Brain microvascular endothelial cell (primary cell): Measurements from ENCODE around the gene C1orf198.

Experiments used
- DNase-seq: peaks from one replicate; pipeline ENCODE4 v3.0.0-alpha.2; 2020
- H3K27ac ChIP-seq: fragments of 250-450 bp; sonication (Bioruptor Pico); 2 replicates; pipeline ENCODE4 v1.5.1; 2020; ENCODE audit warnings: mild to moderate bottlenecking, moderate library complexity
- H3K27me3 ChIP-seq: fragments of 250-450 bp; sonication (Bioruptor Pico); replicated peaks from 2 replicates; pipeline ENCODE4 v1.5.1; 2020; ENCODE audit warnings: mild to moderate bottlenecking
- H3K36me3 ChIP-seq: fragments of 250-450 bp; sonication (Bioruptor Pico); replicated peaks from 2 replicates; pipeline ENCODE4 v1.5.1; 2020; ENCODE audit warnings: mild to moderate bottlenecking
- H3K4me3 ChIP-seq: 2 replicates; pipeline ENCODE4 v1.5.1; 2011; ENCODE audit warnings: low read depth, mild to moderate bottlenecking, control low read depth, low read length, moderate library complexity
- CTCF ChIP-seq: IDR thresholded peaks from 2 replicates; pipeline ENCODE4 v1.5.1; 2011; ENCODE audit warnings: low read depth, mild to moderate bottlenecking, moderate library complexity, low read length, control low read depth, inconsistent platforms; ENCODE audit errors: missing control alignments
- in situ Hi-C: cut with HindIII; loops from 2 replicates; pipeline ENCODE4 v1.10.0; 2017; ENCODE audit warnings: low sequenced_read_pairs, low pct_ligation_motif_present

C1orf198 gene

GRCh38 chr1:230809256-230809990 lies 58.9 kb downstream of the C1orf198 start:
- no peak for DNase-seq
- Histone ChIP-seq H3K27me3 (no peaks in the 10 kb centered on the region), H3K36me3 (no peaks in the 10 kb centered on the region), H3K4me3 (no peak overlapping the region), H3K27ac (no peak overlapping the region)
- TF ChIP-seq CTCF = no peak
- in situ Hi-C loops = loop anchor here (25.0 kb wide), 1 partner anchor 403 kb away; no protein-coding TSS in a partner anchor

GRCh38 chr1:230808281-230808872 lies 59.9 kb downstream of the C1orf198 start:
- Histone ChIP-seq H3K36me3 (no peaks in the 10 kb centered on the region), H3K27ac (no peak overlapping the region), H3K27me3 (no peaks in the 10 kb centered on the region), H3K4me3 (no peak overlapping the region)
- in situ Hi-C loops = loop anchor here (25.0 kb wide), 1 partner anchor 404 kb away; no protein-coding TSS in a partner anchor
- no peak for DNase-seq
- no peak for TF ChIP-seq CTCF

GRCh38 chr1:230807561-230808280 lies 60.6 kb downstream of the C1orf198 start:
- no peaks in the 10 kb centered on the region for H3K27me3 ChIP-seq
- H3K4me3 ChIP-seq = no peak overlapping the region
- H3K36me3 ChIP-seq = no peaks in the 10 kb centered on the region
- DNase-seq = no peak
- in situ Hi-C loops = loop anchor here (25.0 kb wide), 1 partner anchor 405 kb away; no protein-coding TSS in a partner anchor
- no peak overlapping the region for H3K27ac ChIP-seq
- no peak for TF ChIP-seq CTCF

GRCh38 chr1:230807029-230807428 lies 61.3 kb downstream of the C1orf198 start:
- Histone ChIP-seq H3K4me3 (no peak overlapping the region), H3K27me3 (no peaks in the 10 kb centered on the region), H3K36me3 (no peaks in the 10 kb centered on the region), H3K27ac (no peak overlapping the region)
- in situ Hi-C loops = loop anchor here (25.0 kb wide), 1 partner anchor 405 kb away; no protein-coding TSS in a partner anchor
- no peak for TF ChIP-seq CTCF
- DNase-seq = no peak

- H3K27ac ChIP-seq = no peak overlapping the region
- H3K27me3 ChIP-seq = no peaks in the 10 kb centered on the region
- no peaks in the 10 kb centered on the region for H3K36me3 ChIP-seq
- no peak for TF ChIP-seq CTCF
- no peak overlapping the region for H3K4me3 ChIP-seq
- DNase-seq = no peak
- in situ Hi-C loops = loop anchor here (25.0 kb wide), 1 partner anchor 406 kb away; no protein-coding TSS in a partner anchor
Observed at GRCh38 chr1:230806552-230806951, 61.8 kb downstream of the C1orf198 start.
